IMR-90 (cell line): ENCODE measurements around the gene ADCY9. TPM values are rescaled to one million over a fixed set of nuclear protein-coding genes. Genes with fewer than 3 reads are reported as not detected.
"Not testable (repeated sequence)": the region's sequence is repeated elsewhere in the genome, so short reads cannot be mapped to it uniquely, and the experiment has no call there.

Experiments used
- ATAC-seq: fragments of 200-7000 bp; cut with Tn5 transposase; 2 replicates; pipeline ENCODE4 v1.9.1; 2020; ENCODE audit warnings: low read depth, mild to moderate bottlenecking, moderate library complexity
- BruUV-seq: library from RNA; stranded (reverse); fragments of 400-500 nt; replicated peaks from 2 replicates; lab custom pipeline; 2021; lab: Mats Ljungman, UMichigan
- CTCF ChIA-PET: fragments of 300-600 bp; formaldehyde crosslinking; extraction: SDS; loops from one replicate; lab custom pipeline; 2021; ENCODE audit warnings: antibody characterized with exemption; lab: Yijun Ruan, JAX
- POLR2A ChIA-PET: fragments of 300-600 bp; sonication (Branson Sonifier 250); formaldehyde crosslinking; loops from one replicate; lab custom pipeline; 2022; ENCODE audit warnings: antibody characterized with exemption; ENCODE audit not compliant: unreplicated experiment; lab: Charles Lee
- DNase-seq: peaks from one replicate; pipeline ENCODE4 v3.0.0; 2013
- H2AFZ ChIP-seq: replicated peaks from 2 replicates; pipeline ENCODE3; 2013; ENCODE audit warnings: low read length, mild to moderate bottlenecking; ENCODE audit not compliant: poor library complexity
- H2AK5ac ChIP-seq: 2 replicates; pipeline ENCODE4 v1.6.1; 2013; ENCODE audit warnings: low read depth, low read length, inconsistent platforms
- H2AK9ac ChIP-seq: replicated peaks from 2 replicates; pipeline ENCODE3; 2013; ENCODE audit warnings: mild to moderate bottlenecking, low read depth, low read length, moderate library complexity; ENCODE audit not compliant: poor library complexity
- H2BK120ac ChIP-seq: 2 replicates; pipeline ENCODE4 v1.6.1; 2013; ENCODE audit warnings: low read depth, low read length, inconsistent platforms
- H2BK15ac ChIP-seq: 3 replicates; pipeline ENCODE4 v1.6.1; 2013; ENCODE audit warnings: low read depth, low read length, inconsistent platforms
- H2BK20ac ChIP-seq: 2 replicates; pipeline ENCODE4 v1.6.1; 2013; ENCODE audit warnings: low read depth, mild to moderate bottlenecking, inconsistent platforms, low read length, moderate library complexity
- H2BK5ac ChIP-seq: 2 replicates; pipeline ENCODE4 v1.6.1; 2013; ENCODE audit warnings: mild to moderate bottlenecking, low read depth, low read length, inconsistent platforms; ENCODE audit not compliant: poor library complexity, severe bottlenecking
- H3K14ac ChIP-seq: replicated peaks from 2 replicates; pipeline ENCODE4 v1.6.1; 2013; ENCODE audit warnings: low read depth, low read length, inconsistent platforms
- H3K18ac ChIP-seq: 2 replicates; pipeline ENCODE4 v1.6.1; 2013; ENCODE audit warnings: low read depth, low read length, control low read depth
- H3K23ac ChIP-seq: 2 replicates; pipeline ENCODE4 v1.6.1; 2013; ENCODE audit warnings: low read depth, low read length, inconsistent platforms
- H3K27ac ChIP-seq: 2 replicates; pipeline ENCODE4 v1.5.1; 2013; ENCODE audit warnings: mild to moderate bottlenecking, control low read depth, low read length; ENCODE audit not compliant: insufficient read depth
- H3K27me3 ChIP-seq: 2 replicates; pipeline ENCODE4 v1.6.1; 2013; ENCODE audit warnings: low read length; ENCODE audit not compliant: control insufficient read depth, insufficient read depth
- H3K36me3 ChIP-seq: 2 replicates; pipeline ENCODE4 v1.6.1; 2013; ENCODE audit warnings: low read length, mixed read lengths; ENCODE audit not compliant: control insufficient read depth, insufficient read depth
- H3K4ac ChIP-seq: 2 replicates; pipeline ENCODE4 v1.6.1; 2013; ENCODE audit warnings: low read depth, low read length, inconsistent platforms
- H3K4me1 ChIP-seq: 2 replicates; pipeline ENCODE4 v1.6.1; 2013; ENCODE audit warnings: low read length, mixed read lengths; ENCODE audit not compliant: control insufficient read depth, insufficient read depth
- H3K4me2 ChIP-seq: 2 replicates; pipeline ENCODE4 v1.6.1; 2013; ENCODE audit warnings: low read depth, mild to moderate bottlenecking, control low read depth, low read length, moderate library complexity
- H3K4me3 ChIP-seq: 2 replicates; pipeline ENCODE4 v1.5.1; 2013; ENCODE audit warnings: low read depth, mild to moderate bottlenecking, control low read depth, low read length, moderate library complexity; ENCODE audit not compliant: insufficient read depth
- H3K56ac ChIP-seq: 2 replicates; pipeline ENCODE4 v1.6.1; 2013; ENCODE audit warnings: low read length, inconsistent platforms; ENCODE audit not compliant: insufficient read depth; ENCODE audit errors: extremely low read depth
- H3K79me1 ChIP-seq, 2 experiments: 2 replicates each; pipeline ENCODE4 v1.6.1; 2013; ENCODE audit warnings: low read length in 2 of 2, inconsistent platforms in 1 of 2, low read depth in 1 of 2
- H3K9ac ChIP-seq: 2 replicates; pipeline ENCODE4 v1.6.1; 2013; ENCODE audit warnings: low read depth, low read length, control low read depth
- H3K9me1 ChIP-seq: 2 replicates; pipeline ENCODE4 v1.6.1; 2013; ENCODE audit warnings: low read length, inconsistent platforms; ENCODE audit not compliant: insufficient read depth
- H3K9me3 ChIP-seq: 2 replicates; pipeline ENCODE4 v1.6.1; 2013; ENCODE audit warnings: low read length; ENCODE audit not compliant: control insufficient read depth, insufficient read depth
- H4K20me1 ChIP-seq: 2 replicates; pipeline ENCODE4 v1.6.1; 2013; ENCODE audit warnings: low read length, inconsistent platforms; ENCODE audit not compliant: insufficient read depth
- H4K5ac ChIP-seq: 2 replicates; pipeline ENCODE4 v1.6.1; 2013; ENCODE audit warnings: mild to moderate bottlenecking, low read depth, low read length, control low read depth
- H4K8ac ChIP-seq, 2 experiments: 2 replicates each; pipeline ENCODE4 v1.6.1; 2013; ENCODE audit warnings: low read depth in 2 of 2, low read length in 2 of 2, control low read depth in 1 of 2, inconsistent platforms in 1 of 2
- H4K91ac ChIP-seq: 2 replicates; pipeline ENCODE4 v1.6.1; 2013; ENCODE audit warnings: low read depth, low read length, inconsistent platforms; ENCODE audit not compliant: insufficient read depth
- RCOR1 ChIP-seq: IDR thresholded peaks from 2 replicates; pipeline ENCODE4 v1.6.1; 2012; ENCODE audit warnings: mild to moderate bottlenecking, low read length, improper control_type of control experiment; ENCODE audit not compliant: insufficient replicate concordance
- SMC3 ChIP-seq: fragments of 150-350 bp; IDR thresholded peaks from 2 replicates; pipeline ENCODE4 v1.6.1; 2016; ENCODE audit warnings: low read depth, mild to moderate bottlenecking, antibody characterized with exemption, low read length, moderate library complexity
- WGBS, 2 experiments: methylation state at CpG; one replicate each; pipeline versions ENCODE4 v1.1.5 to v1.1.7; 2013; ENCODE audit warnings: missing lambda C conversion rate in 2 of 2; ENCODE audit not compliant: insufficient read length in 1 of 2; ENCODE audit errors: extremely low coverage in 2 of 2; 5-methylcytosine and 5-hydroxymethylcytosine counted together
- dilution Hi-C: fragments of 300-500 bp; cut with HindIII; formaldehyde crosslinking; loops from one replicate; pipeline ENCODE4 v1.14.3; 2018; ENCODE audit warnings: low sequenced_read_pairs; ENCODE audit not compliant: unreplicated experiment
- in situ Hi-C: fragments of 300-500 bp; cut with MboI; formaldehyde crosslinking; loops from 3 replicates; pipeline ENCODE4 v1.14.3; 2019; ENCODE audit warnings: low sequenced_read_pairs, inconsistent platforms, mixed read lengths
- intact Hi-C: fragments of 100-400 bp; cut with micrococcal nuclease; formaldehyde crosslinking; loops from 2 replicates; pipeline ENCODE4 v1.10.0; 2022
- polyA plus RNA-seq, 3 experiments: library from polyadenylated mRNA; depleted of rRNA; stranded (reverse); fragments of >200 nt; gene quantifications; 2 replicates each; pipeline ENCODE4 v1.2.3, GENCODE V29; 2012; ENCODE audit warnings: low replicate concordance in 1 of 3
- total RNA-seq: library from RNA; depleted of rRNA; stranded (reverse); fragments of >200 nt; gene quantifications from 2 replicates; pipeline ENCODE4 v1.2.3, GENCODE V29; 2012

ADCY9 gene
- total and polyA plus RNA-seq, 2 of the 4 experiments (the other 2 are of a cell fraction) = 5.4 to 12.5 TPM

DNA sequence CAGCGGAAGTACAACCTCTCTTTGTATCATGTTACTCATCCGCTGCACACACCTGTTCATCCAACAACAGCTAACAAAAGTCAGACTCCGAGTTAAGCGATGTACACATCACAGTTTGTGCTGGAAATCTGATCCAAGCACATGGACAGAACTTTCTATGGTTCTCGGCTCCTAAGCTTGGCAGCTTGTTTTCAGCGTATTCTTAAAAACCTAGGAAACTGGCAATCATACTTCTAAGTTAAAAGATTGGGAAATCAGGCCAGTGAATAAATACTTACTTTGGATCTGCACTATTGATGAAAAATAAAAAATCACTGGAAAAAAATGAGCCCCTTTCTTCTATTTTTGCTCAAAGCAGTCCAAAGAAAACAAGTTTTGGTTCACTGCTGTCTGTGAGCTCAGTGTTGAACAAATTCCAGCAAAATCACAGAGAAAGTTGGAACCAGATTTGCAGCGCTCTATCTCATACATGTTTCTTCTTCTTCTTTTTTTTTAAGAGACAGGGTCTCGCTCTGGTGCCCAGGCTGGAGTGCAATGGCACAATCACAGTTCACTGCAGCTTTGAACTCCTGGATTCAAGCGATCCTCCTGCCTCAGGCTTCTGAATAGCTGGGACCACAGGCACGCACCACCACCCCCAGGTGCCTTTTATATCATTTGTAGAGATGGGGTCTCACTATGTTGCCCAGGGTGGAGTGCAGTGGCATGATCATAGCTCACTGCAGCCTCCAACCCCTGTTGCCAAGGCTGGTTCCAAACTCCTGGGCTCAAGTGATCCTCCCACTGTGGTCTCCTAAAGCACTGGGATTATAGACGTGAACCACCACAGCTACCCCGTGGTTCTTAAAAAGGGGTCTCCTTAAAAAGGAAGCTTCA lies 164.1 kb downstream of the ADCY9 start (continued):
- TF ChIP-seq SMC3 = no peak
- no peak for TF ChIP-seq RCOR1

- POLR2A ChIA-PET, dilution Hi-C loops, CTCF ChIA-PET, BruUV-seq, H3K27me3 ChIP-seq, H3K4me2 ChIP-seq, H2BK5ac ChIP-seq, in situ Hi-C loops, H2AFZ ChIP-seq, H2AK9ac ChIP-seq, H4K20me1 ChIP-seq, H3K27ac ChIP-seq, H4K91ac ChIP-seq, H4K5ac ChIP-seq, H3K9me3 ChIP-seq, H3K9ac ChIP-seq, H3K36me3 ChIP-seq, ATAC-seq, DNase-seq, H3K18ac ChIP-seq, H3K4me3 ChIP-seq, H3K4ac ChIP-seq, H2BK15ac ChIP-seq, intact Hi-C loops, H3K56ac ChIP-seq: not testable (repeated sequence)
- Histone ChIP-seq H3K79me1 (peaks cover 5 to 17% of the 10 kb centered on the region in 2 experiments; a peak in 3 of 4 replicates), H3K23ac (0 out of 2 replicates have a peak overlapping the region, but pooled peaks have one; percentile 35), H3K14ac (0 out of 2 replicates have a peak overlapping the region, but pooled peaks have one; percentile 55), H2BK20ac (peak overlapping the region; percentile 48; the same call in 1 of the 2 replicates), H2BK120ac (peak overlapping the region; percentile 70), H4K8ac (peak overlapping the region in 1 of 2 experiments; percentile 40; a peak in 2 of 4 replicates), H2AK5ac (peak overlapping the region; percentile 9; the same call in 1 of the 2 replicates), H3K4me1 (peaks cover 25% of the 10 kb centered on the region), H3K9me1 (peaks cover 15% of the 10 kb centered on the region; the same call in 1 of the 2 replicates)
- no CpG with 5 or more reads among the region's 5 CpGs for WGBS, 2 experiments
These were observed 164.9 kb downstream of the ADCY9 start for GRCh38 chr16:3951380-3951779.
